B cell (primary cell): ENCODE measurements around the gene ADGRD2.

ENCODE experiments used
- CTCF ChIP-seq: fragments of 200-600 bp; IDR thresholded peaks from one replicate; pipeline ENCODE4 v1.8.0; 2022; ENCODE audit warnings: antibody characterized with exemption, mild to moderate bottlenecking
- EZH2 ChIP-seq: IDR thresholded peaks from 2 replicates; pipeline ENCODE4 v1.6.1; 2012; ENCODE audit warnings: borderline replicate concordance, low read depth, mild to moderate bottlenecking, moderate library complexity, low read length; ENCODE audit not compliant: insufficient read depth, poor library complexity, severe bottlenecking

DNA sequence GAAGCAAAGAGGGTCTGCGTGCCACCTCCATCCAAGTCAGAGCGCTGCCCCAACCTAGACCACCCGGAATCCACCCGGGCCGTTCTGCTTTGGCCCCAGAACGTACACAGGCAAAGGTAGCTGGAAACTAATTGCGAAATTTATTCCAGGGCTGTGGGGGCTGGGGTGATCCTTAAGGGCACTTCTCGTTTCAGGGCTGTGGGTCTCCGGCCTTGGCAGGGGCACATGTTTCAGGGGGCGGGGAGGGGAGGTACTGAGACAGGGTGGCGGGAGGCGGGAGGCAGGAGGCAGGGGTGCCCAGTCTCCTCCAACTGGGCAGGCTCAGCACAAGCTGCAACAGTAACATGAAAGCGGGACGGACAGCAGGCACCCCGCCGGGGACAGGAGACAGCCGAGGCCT is 30.9 kb downstream of the ADGRD2 start:
- TF ChIP-seq CTCF (no peak), EZH2 (no peak)
